H9 (cell line): ENCODE data around the gene ZNF346. TPM values are rescaled to one million over a fixed set of nuclear protein-coding genes. Genes with fewer than 3 reads are reported as not detected.

ENCODE experiments used
- DNase-seq: peaks from one replicate; pipeline ENCODE4 v3.0.0-alpha.2; 2017
- H2AFZ ChIP-seq: one replicate; pipeline ENCODE4 v1.6.1; 2013; ENCODE audit warnings: mild to moderate bottlenecking, low read length, control low read depth, moderate library complexity
- H2AK5ac ChIP-seq: 2 replicates; pipeline ENCODE4 v1.6.1; 2013; ENCODE audit warnings: low read length, control low read depth, mixed read lengths; ENCODE audit not compliant: insufficient read length
- H2BK120ac ChIP-seq: one replicate; pipeline ENCODE4 v1.6.1; 2013; ENCODE audit warnings: low read depth, mild to moderate bottlenecking, low read length, control low read depth, inconsistent platforms; ENCODE audit not compliant: poor library complexity, severe bottlenecking
- H2BK12ac ChIP-seq: 2 replicates; pipeline ENCODE4 v1.6.1; 2013; ENCODE audit warnings: low read length, control low read depth, mixed read lengths, low read depth; ENCODE audit not compliant: insufficient read length
- H2BK15ac ChIP-seq: 2 replicates; pipeline ENCODE4 v1.6.1; 2013; ENCODE audit warnings: low read depth, low read length, control low read depth
- H2BK20ac ChIP-seq: one replicate; pipeline ENCODE4 v1.6.1; 2013; ENCODE audit warnings: low read depth, mild to moderate bottlenecking, low read length, control low read depth, inconsistent platforms; ENCODE audit not compliant: poor library complexity, severe bottlenecking
- H2BK5ac ChIP-seq: 2 replicates; pipeline ENCODE4 v1.6.1; 2013; ENCODE audit warnings: low read length, control low read depth, mixed read lengths; ENCODE audit not compliant: insufficient read length
- H3K14ac ChIP-seq: 2 replicates; pipeline ENCODE4 v1.6.1; 2013; ENCODE audit warnings: low read length, control low read depth; ENCODE audit not compliant: insufficient read depth
- H3K18ac ChIP-seq: 2 replicates; pipeline ENCODE4 v1.6.1; 2013; ENCODE audit warnings: low read depth, mild to moderate bottlenecking, mixed read lengths, low read length, control low read depth; ENCODE audit not compliant: insufficient read length
- H3K23ac ChIP-seq: 2 replicates; pipeline ENCODE4 v1.6.1; 2013; ENCODE audit warnings: low read length, control low read depth, mixed read lengths, low read depth; ENCODE audit not compliant: insufficient read length
- H3K23me2 ChIP-seq: 2 replicates; pipeline ENCODE4 v1.6.1; 2013; ENCODE audit warnings: low read depth, mild to moderate bottlenecking, mixed read lengths, low read length, control low read depth; ENCODE audit not compliant: insufficient read length, poor library complexity, severe bottlenecking
- H3K27ac ChIP-seq: 2 replicates; pipeline ENCODE4 v1.5.1; 2013; ENCODE audit warnings: low read length, control low read depth, mixed read lengths, low read depth; ENCODE audit not compliant: insufficient read length
- H3K27me3 ChIP-seq: 2 replicates; pipeline ENCODE4 v1.6.1; 2013; ENCODE audit warnings: low read length, control low read depth, inconsistent platforms; ENCODE audit not compliant: insufficient read depth
- H3K4ac ChIP-seq: 2 replicates; pipeline ENCODE4 v1.6.1; 2013; ENCODE audit warnings: low read depth, mild to moderate bottlenecking, control low read depth, inconsistent platforms, low read length, moderate library complexity
- H3K4me1 ChIP-seq: 2 replicates; pipeline ENCODE4 v1.6.1; 2013; ENCODE audit warnings: low read length, control low read depth, inconsistent platforms; ENCODE audit not compliant: insufficient read depth
- H3K4me2 ChIP-seq: 2 replicates; pipeline ENCODE4 v1.6.1; 2013; ENCODE audit warnings: low read length, control low read depth, mixed read lengths; ENCODE audit not compliant: insufficient read length, insufficient read depth
- H3K56ac ChIP-seq: 2 replicates; pipeline ENCODE4 v1.6.1; 2013; ENCODE audit warnings: low read depth, mild to moderate bottlenecking, mixed read lengths, low read length, control low read depth; ENCODE audit not compliant: insufficient read length
- H3K79me1 ChIP-seq: 2 replicates; pipeline ENCODE4 v1.6.1; 2013; ENCODE audit warnings: low read depth, mild to moderate bottlenecking, moderate library complexity, low read length, control low read depth, inconsistent platforms; ENCODE audit not compliant: insufficient read depth, poor library complexity, severe bottlenecking
- H3K79me2 ChIP-seq: 2 replicates; pipeline ENCODE4 v1.6.1; 2013; ENCODE audit warnings: low read length, control low read depth, inconsistent platforms; ENCODE audit not compliant: insufficient read depth
- H3K9ac ChIP-seq: 2 replicates; pipeline ENCODE4 v1.6.1; 2013; ENCODE audit warnings: low read length, control low read depth, mixed read lengths; ENCODE audit not compliant: insufficient read length; ENCODE audit errors: extremely low read depth
- H3K9me3 ChIP-seq: one replicate; pipeline ENCODE4 v1.6.1; 2013; ENCODE audit warnings: low read depth, low read length, inconsistent platforms; ENCODE audit not compliant: control insufficient read depth
- H3T11ph ChIP-seq: one replicate; pipeline ENCODE4 v1.6.1; 2013; ENCODE audit warnings: mild to moderate bottlenecking, low read length, control low read depth, inconsistent platforms
- H4K20me1 ChIP-seq: one replicate; pipeline ENCODE4 v1.6.1; 2013; ENCODE audit not compliant: control insufficient read depth, insufficient read length, insufficient read depth
- H4K5ac ChIP-seq: 2 replicates; pipeline ENCODE4 v1.6.1; 2013; ENCODE audit warnings: low read depth, mild to moderate bottlenecking, mixed read lengths, low read length, control low read depth; ENCODE audit not compliant: insufficient read length
- H4K8ac ChIP-seq: replicated peaks from 2 replicates; pipeline ENCODE4 v1.6.1; 2013; ENCODE audit warnings: low read length, control low read depth, mixed read lengths, low read depth; ENCODE audit not compliant: insufficient read length
- H4K91ac ChIP-seq: 2 replicates; pipeline ENCODE4 v1.6.1; 2013; ENCODE audit warnings: low read depth, mild to moderate bottlenecking, moderate library complexity, mixed read lengths, low read length, control low read depth; ENCODE audit not compliant: insufficient read length
- H3K27ac Mint-ChIP-seq, 3 experiments: 2 replicates in 2 of 3; 3 replicates in 1 of 3; pipeline ENCODE4 v1.8.0; 2020 to 2021; ENCODE audit warnings: mixed read lengths in 3 of 3, mild to moderate bottlenecking in 1 of 3, moderate library complexity in 1 of 3
- H3K27me3 Mint-ChIP-seq: 2 replicates; pipeline ENCODE4 v1.8.0; 2021; ENCODE audit warnings: low read depth, mild to moderate bottlenecking, moderate library complexity, mixed read lengths
- H3K36me3 Mint-ChIP-seq, 3 experiments: 2 replicates in 2 of 3; 3 replicates in 1 of 3; pipeline ENCODE4 v1.8.0; 2020 to 2021; ENCODE audit warnings: low read depth in 3 of 3, mixed read lengths in 3 of 3; ENCODE audit not compliant: insufficient read depth in 1 of 3
- H3K4me1 Mint-ChIP-seq, 2 experiments: 2 replicates each; pipeline ENCODE4 v1.8.0; 2020; ENCODE audit warnings: mixed read lengths in 2 of 2
- H3K4me3 Mint-ChIP-seq, 2 experiments: 2 replicates in 1 of 2; 3 replicates in 1 of 2; pipeline ENCODE4 v1.8.0; 2020 to 2021; ENCODE audit warnings: mild to moderate bottlenecking in 2 of 2, mixed read lengths in 2 of 2, moderate library complexity in 1 of 2
- H3K9me3 Mint-ChIP-seq, 2 experiments: 2 replicates in 1 of 2; 3 replicates in 1 of 2; pipeline ENCODE4 v1.8.0; 2020; ENCODE audit warnings: mild to moderate bottlenecking in 2 of 2, mixed read lengths in 2 of 2, moderate library complexity in 1 of 2
- CTCF ChIP-seq: fragments of 200-600 bp; sonication (generic); conservative IDR thresholded peaks from 3 replicates; pipeline ENCODE4 v1.8.0; 2021; ENCODE audit warnings: antibody characterized with exemption, mild to moderate bottlenecking
- WGBS: extraction: QIAGEN DNeasy Blood & Tissue Kit; methylation state at CpG from one replicate; pipeline ENCODE4 v1.1.7; 2013; ENCODE audit warnings: missing lambda C conversion rate, low lambda C conversion rate, mixed read lengths; ENCODE audit not compliant: insufficient read length; ENCODE audit errors: extremely low coverage; 5-methylcytosine and 5-hydroxymethylcytosine counted together
- total RNA-seq: library from RNA; stranded (reverse); gene quantifications from 2 replicates; pipeline ENCODE4 v1.2.1, GENCODE V29; 2021

ZNF346 gene
- total RNA-seq, 1 experiment from 2014 or later, result 22.7 TPM

- no CpG with 5 or more reads among the region's 6 CpGs for WGBS
- Mint-ChIP-seq H3K4me3 (no peak overlapping the region), H3K27me3 (no peaks in the 10 kb centered on the region), H3K4me1 (peaks cover 6 to 12% of the 10 kb centered on the region in 2 experiments), H3K27ac (peak overlapping the region in 1 of 3 experiments; percentile 31; a peak in 1 of 7 replicates), H3K9me3 (no peaks in the 10 kb centered on the region), H3K36me3 (peaks cover 28 to 58% (median 47%) of the 10 kb centered on the region in 3 experiments; a peak in 6 of 7 replicates)
- H2BK12ac ChIP-seq, result no peak overlapping the region
- H3K4ac ChIP-seq, result no peak overlapping the region
- no peak overlapping the region for H2BK20ac ChIP-seq
- no peaks in the 10 kb centered on the region for H3K4me1 ChIP-seq
- DNase-seq, result no peak
- H3K23ac ChIP-seq, result no peak overlapping the region
- no peak overlapping the region for H3K14ac ChIP-seq
- no peak overlapping the region for H3K18ac ChIP-seq
- no peak overlapping the region for H2AK5ac ChIP-seq
- H3K4me2 ChIP-seq, result no peak overlapping the region
- no peak overlapping the region for H4K8ac ChIP-seq
- TF ChIP-seq CTCF, result no peak
- no peaks in the 10 kb centered on the region for H3K23me2 ChIP-seq
- H3K9me3 ChIP-seq, result no peaks in the 10 kb centered on the region
- no peak overlapping the region for H3K56ac ChIP-seq
- H4K91ac ChIP-seq, result no peak overlapping the region
- no peaks in the 10 kb centered on the region for H3K79me2 ChIP-seq
- no peaks in the 10 kb centered on the region for H4K20me1 ChIP-seq
- H2BK120ac ChIP-seq, result no peak overlapping the region
- H3K9ac ChIP-seq, result no peak overlapping the region
- H2BK5ac ChIP-seq, result no peak overlapping the region
- H3K79me1 ChIP-seq, result no peaks in the 10 kb centered on the region
- no peak overlapping the region for H2AFZ ChIP-seq
- H2BK15ac ChIP-seq, result no peak overlapping the region
- no peak overlapping the region for H3K27ac ChIP-seq
- no peaks in the 10 kb centered on the region for H3K27me3 ChIP-seq
- no peak overlapping the region for H4K5ac ChIP-seq
- H3T11ph ChIP-seq, result no peak overlapping the region
Observed at GRCh38 chr5:177093803-177094202, 71.3 kb downstream of the ZNF346 start.
